ENCODE measurements around the gene CALCOCO2. TPM values are rescaled to one million over a fixed set of nuclear protein-coding genes. Genes with fewer than 3 reads are reported as not detected.
A peak's percentile ranks its signal among the peaks of the same experiment; 100 is the strongest.

The CALCOCO2 gene
- total and polyA plus RNA-seq, 2 of the 13 experiments (the other 11 are each of a cell fraction or from before 2014, with no cell fraction given): 72.9 to 111 TPM

- TF ChIP-seq CSRNP1 (CRISPR knock-in tag; IDR thresholded peaks at IDR 0.05) (no peak), HNF1B (CRISPR knock-in tag; IDR thresholded peaks at IDR 0.05) (no peak), GFI1 (CRISPR knock-in tag; IDR thresholded peaks at IDR 0.05; ENCODE audit: borderline replicate concordance) (peak; percentile 97), ZMAT3 (CRISPR knock-in tag; conservative IDR thresholded peaks at IDR 0.05) (no peak), PREB (CRISPR knock-in tag; IDR thresholded peaks at IDR 0.05) (no peak), SOX13 (IDR thresholded peaks at IDR 0.05) (no peak), SOX13 (CRISPR knock-in tag; conservative IDR thresholded peaks at IDR 0.05 in 1 of 2, IDR thresholded peaks at IDR 0.05 in 1 of 2) (peak in 1 of 2 experiments; percentile 55; a peak in 2 of 4 replicates), ZZZ3 (CRISPR knock-in tag; IDR thresholded peaks at IDR 0.05; ENCODE audit: borderline replicate concordance) (no peak), SIX4 (CRISPR knock-in tag; IDR thresholded peaks at IDR 0.05) (peak; percentile 73; the same call in 1 of the 2 replicates), ZNF281 (CRISPR knock-in tag; IDR thresholded peaks at IDR 0.05; ENCODE audit: borderline replicate concordance) (peak; percentile 38; the same call in 1 of the 2 replicates), HOXA7 (CRISPR knock-in tag; IDR thresholded peaks at IDR 0.05) (no peak), ZNF549 (CRISPR knock-in tag; IDR thresholded peaks at IDR 0.05) (no peak), TEAD2 (CRISPR knock-in tag; IDR thresholded peaks at IDR 0.05) (no peak), HNRNPK (IDR thresholded peaks at IDR 0.05; ENCODE audit: low read depth, low read length, poor library complexity, severe bottlenecking) (peak; percentile 59), SAP130 (CRISPR knock-in tag; IDR thresholded peaks at IDR 0.05; ENCODE audit: low read depth) (0 out of 2 replicates have a peak, but pooled peaks have one; percentile 39), DRAP1 (CRISPR knock-in tag; IDR thresholded peaks at IDR 0.05) (no peak), SPEN (CRISPR knock-in tag; IDR thresholded peaks at IDR 0.05; ENCODE audit: low read depth) (no peak), ONECUT2 (CRISPR knock-in tag; IDR thresholded peaks at IDR 0.05) (no peak), STAT6 (CRISPR knock-in tag; IDR thresholded peaks at IDR 0.05; ENCODE audit: borderline replicate concordance) (no peak), HMGA1 (CRISPR knock-in tag; conservative IDR thresholded peaks at IDR 0.05) (no peak)
Observed at GRCh38 chr17:48910370-48910769, 79.5 kb downstream of the CALCOCO2 start (continued).
